Stomach smooth muscle (tissue), 2 donors: ENCODE data around the gene FNBP1.

Source experiments
- H3K27ac ChIP-seq: one replicate; pipeline ENCODE4 v1.7.0; 2013; ENCODE audit warnings: mild to moderate bottlenecking, low read length, inconsistent platforms
- H3K27me3 ChIP-seq, 2 donors: one replicate each; pipeline ENCODE4 v1.7.0; 2013; ENCODE audit warnings: low read length in 2 of 2; ENCODE audit not compliant: insufficient read depth in 2 of 2, control insufficient read depth in 1 of 2
- H3K36me3 ChIP-seq, 2 donors: one replicate each; pipeline ENCODE4 v1.7.0; 2013; ENCODE audit warnings: low read length in 2 of 2; ENCODE audit not compliant: control insufficient read depth in 2 of 2, insufficient read depth in 2 of 2
- H3K4me1 ChIP-seq: one replicate; pipeline ENCODE4 v1.7.0; 2013; ENCODE audit warnings: low read length; ENCODE audit not compliant: control insufficient read depth, insufficient read depth
- H3K4me3 ChIP-seq, 2 donors: one replicate each; pipeline ENCODE4 v1.7.0; 2013; ENCODE audit warnings: low read length in 2 of 2
- H3K9ac ChIP-seq, 2 donors: one replicate each; pipeline ENCODE4 v1.7.0; 2013; ENCODE audit warnings: low read length in 2 of 2, mild to moderate bottlenecking in 1 of 2
- H3K9me3 ChIP-seq, 2 donors: one replicate each; pipeline ENCODE4 v1.7.0; 2013; ENCODE audit warnings: low read length in 2 of 2; ENCODE audit not compliant: control insufficient read depth in 2 of 2
- donor health status: healthy.
- donor health status: Pancreatic carcinoma.

Gene FNBP1

GRCh38 chr9:130045725-130046450, 2.9 kb upstream of the FNBP1 start:
- Histone ChIP-seq H3K4me1 (peaks cover 18% of the 10 kb centered on the region), H3K4me3 (no peak overlapping the region), H3K36me3 (no peaks in the 10 kb centered on the region), H3K27ac (no peak overlapping the region), H3K9ac (no peak overlapping the region), H3K9me3 (no peaks in the 10 kb centered on the region), H3K27me3 (no peaks in the 10 kb centered on the region)

- H3K27ac ChIP-seq = peak overlapping the region; percentile 92
- peak overlapping the region; percentile 40 to 76 for H3K9ac ChIP-seq
- H3K9me3 ChIP-seq = no peaks in the 10 kb centered on the region
- no peaks in the 10 kb centered on the region for H3K36me3 ChIP-seq
- peaks cover 18% of the 10 kb centered on the region for H3K4me1 ChIP-seq
- no peaks in the 10 kb centered on the region for H3K27me3 ChIP-seq
- peak overlapping the region; percentile 67 to 92 for H3K4me3 ChIP-seq
Observed at GRCh38 chr9:130043654-130044623, 950 bp upstream of the FNBP1 start.

- Histone ChIP-seq H3K27me3 (no peaks in the 10 kb centered on the region), H3K9me3 (no peaks in the 10 kb centered on the region), H3K4me3 (peak overlapping the region; percentile 92 to 96), H3K36me3 (no peaks in the 10 kb centered on the region), H3K4me1 (peaks cover 18% of the 10 kb centered on the region), H3K9ac (peak overlapping the region; percentile 94), H3K27ac (peak overlapping the region; percentile 92)
Observed at GRCh38 chr9:130042406-130042884, 544 bp downstream of the FNBP1 start.

- no peaks in the 10 kb centered on the region for H3K36me3 ChIP-seq
- peak overlapping the region; percentile 92 for H3K27ac ChIP-seq
- H3K27me3 ChIP-seq = no peaks in the 10 kb centered on the region
- H3K9me3 ChIP-seq = no peaks in the 10 kb centered on the region
- peak overlapping the region; percentile 92 to 96 for H3K4me3 ChIP-seq
- peak overlapping the region; percentile 94 for H3K9ac ChIP-seq
- peaks cover 21% of the 10 kb centered on the region for H3K4me1 ChIP-seq
Observed at GRCh38 chr9:130041648-130042405, 1.2 kb downstream of the FNBP1 start.

- Histone ChIP-seq H3K36me3 (no peaks in the 10 kb centered on the region), H3K4me3 (peak overlapping the region; percentile 92 to 96), H3K27ac (peak overlapping the region; percentile 92), H3K4me1 (peaks cover 21% of the 10 kb centered on the region), H3K27me3 (no peaks in the 10 kb centered on the region), H3K9ac (peak overlapping the region; percentile 94), H3K9me3 (no peaks in the 10 kb centered on the region)
Observed at GRCh38 chr9:130040984-130041647, 1.9 kb downstream of the FNBP1 start.

- no peaks in the 10 kb centered on the region for H3K27me3 ChIP-seq
- H3K36me3 ChIP-seq = no peaks in the 10 kb centered on the region
- peak overlapping the region in 1 of 2 donors; percentile 59 for H3K4me3 ChIP-seq
- no peaks in the 10 kb centered on the region for H3K9me3 ChIP-seq
- peak overlapping the region; percentile 41 for H3K27ac ChIP-seq
- H3K9ac ChIP-seq = peak overlapping the region; percentile 6 to 38
- H3K4me1 ChIP-seq = peaks cover 17% of the 10 kb centered on the region
Observed at GRCh38 chr9:130039528-130040147, 3.4 kb downstream of the FNBP1 start.

GRCh38 chr9:130036099-130036498, 6.9 kb downstream of the FNBP1 start:
- Histone ChIP-seq H3K36me3 (no peaks in the 10 kb centered on the region), H3K4me3 (no peak overlapping the region), H3K4me1 (peaks cover 21% of the 10 kb centered on the region), H3K27me3 (no peaks in the 10 kb centered on the region), H3K9ac (no peak overlapping the region), H3K27ac (no peak overlapping the region), H3K9me3 (no peaks in the 10 kb centered on the region)

GRCh38 chr9:130034570-130034969, 8.4 kb downstream of the FNBP1 start:
- no peak overlapping the region for H3K27ac ChIP-seq

GRCh38 chr9:130030651-130031127, 12.3 kb downstream of the FNBP1 start:
- no peaks in the 10 kb centered on the region for H3K27me3 ChIP-seq
- H3K36me3 ChIP-seq = peaks cover 0 to 3% of the 10 kb centered on the region in 2 donors
- H3K27ac ChIP-seq = peak overlapping the region; percentile 56
- H3K9ac ChIP-seq = no peak overlapping the region
- no peaks in the 10 kb centered on the region for H3K9me3 ChIP-seq
- H3K4me1 ChIP-seq = peaks cover 39% of the 10 kb centered on the region
- no peak overlapping the region for H3K4me3 ChIP-seq

More at GRCh38 chr9:130034570-130034969, 8.4 kb downstream of the FNBP1 start:
- Histone ChIP-seq H3K27me3 (no peaks in the 10 kb centered on the region), H3K4me1 (peaks cover 32% of the 10 kb centered on the region), H3K9ac (no peak overlapping the region), H3K36me3 (no peaks in the 10 kb centered on the region), H3K4me3 (no peak overlapping the region), H3K9me3 (no peaks in the 10 kb centered on the region)
